Natural killer cell (primary cell): ENCODE results near the gene RAI14. TPM values are rescaled to one million over a fixed set of nuclear protein-coding genes. Genes with fewer than 3 reads are reported as not detected.

Experiments used
- ATAC-seq, 3 donors: fragments of 150-1000 bp in 2 of 3; fragments of 200-7000 bp in 1 of 3; cut with Tn5 transposase; 1 replicate in 1 of 3; 2 replicates in 2 of 3; pipeline ENCODE4 v1.10.0; 2021; ENCODE audit warnings: mild to moderate bottlenecking in 2 of 3, moderate library complexity in 2 of 3
- DNase-seq, 2 donors: peaks; one replicate each; pipeline versions ENCODE4 v3.0.0 to v3.0.0-alpha.2; 2013 to 2021; ENCODE audit warnings: mixed read lengths in 1 of 2
- H3K27ac ChIP-seq: one replicate; pipeline ENCODE4 v1.5.1; 2013; ENCODE audit warnings: mild to moderate bottlenecking, low read length
- H3K27me3 ChIP-seq: one replicate; pipeline ENCODE4 v1.6.1; 2013; ENCODE audit warnings: low read length; ENCODE audit not compliant: control insufficient read depth, insufficient read depth
- H3K36me3 ChIP-seq: one replicate; pipeline ENCODE4 v1.6.1; 2013; ENCODE audit warnings: low read length; ENCODE audit not compliant: control insufficient read depth, insufficient read depth
- H3K4me1 ChIP-seq: one replicate; pipeline ENCODE4 v1.6.1; 2013; ENCODE audit warnings: low read length; ENCODE audit not compliant: control insufficient read depth, insufficient read depth
- H3K4me3 ChIP-seq: one replicate; pipeline ENCODE4 v1.5.1; 2013; ENCODE audit warnings: low read length
- H3K9me3 ChIP-seq: one replicate; pipeline ENCODE4 v1.6.1; 2013; ENCODE audit warnings: low read length; ENCODE audit not compliant: control insufficient read depth, insufficient read depth
- H3K27ac Mint-ChIP-seq, 2 donors: one replicate each; pipeline ENCODE4 v1.8.0; 2022; ENCODE audit warnings: mild to moderate bottlenecking in 2 of 2, mixed read lengths in 2 of 2, moderate library complexity in 1 of 2
- H3K27me3 Mint-ChIP-seq, 2 donors: one replicate each; pipeline ENCODE4 v1.8.0; 2022; ENCODE audit warnings: low read depth in 2 of 2, mixed read lengths in 2 of 2
- H3K36me3 Mint-ChIP-seq: one replicate; pipeline ENCODE4 v1.8.0; 2022; ENCODE audit warnings: mixed read lengths
- H3K4me1 Mint-ChIP-seq, 2 donors: one replicate each; pipeline ENCODE4 v1.8.0; 2022; ENCODE audit warnings: mixed read lengths in 2 of 2
- H3K4me3 Mint-ChIP-seq: one replicate; pipeline ENCODE4 v1.8.0; 2022; ENCODE audit warnings: mild to moderate bottlenecking, moderate library complexity, mixed read lengths
- H3K9me3 Mint-ChIP-seq, 2 donors: one replicate each; pipeline ENCODE4 v1.8.0; 2022; ENCODE audit warnings: mixed read lengths in 2 of 2
- CTCF ChIP-seq: fragments of 200-600 bp; IDR thresholded peaks from one replicate; pipeline ENCODE4 v1.8.0; 2022; ENCODE audit warnings: antibody characterized with exemption
- WGBS: methylation state at CpG from one replicate; pipeline ENCODE4 v1.1.7; 2013; ENCODE audit warnings: missing lambda C conversion rate; ENCODE audit not compliant: insufficient coverage; 5-methylcytosine and 5-hydroxymethylcytosine counted together
- intact Hi-C: fragments of 100-400 bp; cut with micrococcal nuclease; formaldehyde crosslinking; loops from one replicate; pipeline ENCODE4 v1.14.2; 2022
- total RNA-seq, 4 donors: library from RNA; stranded (reverse); fragments of 120-200 nt in 1 of 4; gene quantifications; one replicate each; pipeline versions ENCODE4 v1.2.3 to v1.2.4, GENCODE V29; 2013 to 2022

Gene RAI14
- total RNA-seq, 3 donors from 2014 or later (not counting 1 experiment from before 2014, with no cell fraction given), result 0.40 to 2.9 (median 2.8) TPM

- H3K36me3 ChIP-seq, result no peaks in the 10 kb centered on the region
- no peak for DNase-seq
- no peak for ATAC-seq
- Mint-ChIP-seq H3K27me3 (peaks cover 9 to 32% of the 10 kb centered on the region in 2 donors), H3K4me1 (peaks cover 21 to 25% of the 10 kb centered on the region in 2 donors), H3K36me3 (no peaks in the 10 kb centered on the region), H3K9me3 (no peaks in the 10 kb centered on the region), H3K27ac (no peak overlapping the region), H3K4me3 (no peak overlapping the region)
- no peak for TF ChIP-seq CTCF
- intact Hi-C loops, result no loop called here
- peaks cover 17% of the 10 kb centered on the region for H3K4me1 ChIP-seq
- no peaks in the 10 kb centered on the region for H3K9me3 ChIP-seq
- H3K4me3 ChIP-seq, result no peak overlapping the region
- H3K27me3 ChIP-seq, result peaks cover 8% of the 10 kb centered on the region
- 95% methylated on average over 3 of the region's 3 CpGs for WGBS
- H3K27ac ChIP-seq, result no peak overlapping the region
Measured at GRCh38 chr5:34659168-34659567, 3.0 kb downstream of the RAI14 start.

GRCh38 chr5:34660444-34660843 lies 4.3 kb downstream of the RAI14 start:
- Mint-ChIP-seq H3K4me3 (no peak overlapping the region), H3K27ac (no peak overlapping the region), H3K36me3 (no peaks in the 10 kb centered on the region), H3K27me3 (peaks cover 9 to 32% of the 10 kb centered on the region in 2 donors), H3K4me1 (peaks cover 15 to 16% of the 10 kb centered on the region in 2 donors), H3K9me3 (no peaks in the 10 kb centered on the region)
- H3K27me3 ChIP-seq, result peaks cover 8% of the 10 kb centered on the region
- DNase-seq, result no peak
- peaks cover 15% of the 10 kb centered on the region for H3K4me1 ChIP-seq
- WGBS, result 92% methylated on average over 3 of the region's 4 CpGs
- H3K27ac ChIP-seq, result no peak overlapping the region
- H3K4me3 ChIP-seq, result no peak overlapping the region
- no peak for TF ChIP-seq CTCF
- no peak for ATAC-seq
- intact Hi-C loops, result no loop called here
- no peaks in the 10 kb centered on the region for H3K36me3 ChIP-seq
- H3K9me3 ChIP-seq, result no peaks in the 10 kb centered on the region

GRCh38 chr5:34663771-34664496 lies 7.8 kb downstream of the RAI14 start:
- Histone ChIP-seq H3K36me3 (no peaks in the 10 kb centered on the region), H3K4me1 (no peaks in the 10 kb centered on the region), H3K27me3 (no peaks in the 10 kb centered on the region), H3K9me3 (no peaks in the 10 kb centered on the region), H3K27ac (no peak overlapping the region), H3K4me3 (no peak overlapping the region)
- no peaks in the 10 kb centered on the region for H3K9me3 Mint-ChIP-seq
- no peaks in the 10 kb centered on the region for H3K4me1 Mint-ChIP-seq
- WGBS, result 82% methylated on average over 7 of the region's 7 CpGs
- H3K4me3 Mint-ChIP-seq, result no peak overlapping the region
- ATAC-seq, result no peak
- intact Hi-C loops, result no loop called here
- DNase-seq, result no peak
- H3K27me3 Mint-ChIP-seq, result peaks cover 3 to 19% of the 10 kb centered on the region in 2 donors
- H3K27ac Mint-ChIP-seq, result no peak overlapping the region
- H3K36me3 Mint-ChIP-seq, result no peaks in the 10 kb centered on the region
- TF ChIP-seq CTCF, result no peak
